Neural crest cell (in vitro differentiated cells): ENCODE results near the gene FGF23. TPM values are rescaled to one million over a fixed set of nuclear protein-coding genes. Genes with fewer than 3 reads are reported as not detected.

Experiments used
- DNase-seq: peaks from one replicate; pipeline ENCODE4 v3.0.0; 2021; ENCODE audit warnings: low read depth, mixed read lengths, low spot score
- H3K27ac Mint-ChIP-seq: one replicate; pipeline ENCODE4 v1.8.0; 2021; ENCODE audit warnings: mild to moderate bottlenecking, mixed read lengths; ENCODE audit not compliant: unreplicated experiment
- H3K27me3 Mint-ChIP-seq: 2 replicates; pipeline ENCODE4 v1.8.0; 2021; ENCODE audit warnings: low read depth, mild to moderate bottlenecking, mixed read lengths
- H3K36me3 Mint-ChIP-seq: 2 replicates; pipeline ENCODE4 v1.8.0; 2021; ENCODE audit warnings: low read depth, mild to moderate bottlenecking, mixed read lengths
- H3K4me1 Mint-ChIP-seq: 2 replicates; pipeline ENCODE4 v1.8.0; 2021; ENCODE audit warnings: mixed read lengths
- H3K4me3 Mint-ChIP-seq: one replicate; pipeline ENCODE4 v1.8.0; 2021; ENCODE audit warnings: mild to moderate bottlenecking, mixed read lengths
- H3K9me3 Mint-ChIP-seq: 2 replicates; pipeline ENCODE4 v1.8.0; 2021; ENCODE audit warnings: mixed read lengths
- CTCF ChIP-seq: fragments of 200-600 bp; sonication (generic); conservative IDR thresholded peaks from 2 replicates; pipeline ENCODE4 v1.5.0; 2021; ENCODE audit warnings: antibody characterized with exemption, mild to moderate bottlenecking
- total RNA-seq: library from RNA; stranded (reverse); gene quantifications from 2 replicates; pipeline ENCODE4 v1.2.1, GENCODE V29; 2021

The FGF23 gene
- total RNA-seq, 1 donor from 2014 or later = 0.16 TPM

DNA sequence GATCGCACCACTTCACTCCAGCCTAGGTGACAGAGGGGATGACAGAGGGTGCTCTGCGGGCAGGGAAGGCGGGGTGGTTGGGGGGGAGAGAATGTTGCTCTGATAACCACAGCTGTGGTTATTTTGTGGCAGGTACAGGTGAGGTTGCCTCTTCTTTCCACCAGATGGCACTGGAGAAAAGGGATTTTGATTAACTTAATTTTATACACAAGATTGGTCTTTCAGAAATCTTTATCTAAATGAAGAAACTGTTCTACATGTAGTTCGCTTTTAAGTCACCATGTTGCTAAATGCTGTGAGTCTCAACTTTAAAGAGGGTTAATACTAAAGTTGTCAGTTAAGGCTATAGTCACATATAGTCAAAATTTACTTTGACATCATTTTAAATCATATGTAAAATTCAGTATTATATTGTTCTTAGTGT lies 25.7 kb downstream of the FGF23 start:
- no peak for DNase-seq
- H3K27ac Mint-ChIP-seq = no peak overlapping the region

DNA sequence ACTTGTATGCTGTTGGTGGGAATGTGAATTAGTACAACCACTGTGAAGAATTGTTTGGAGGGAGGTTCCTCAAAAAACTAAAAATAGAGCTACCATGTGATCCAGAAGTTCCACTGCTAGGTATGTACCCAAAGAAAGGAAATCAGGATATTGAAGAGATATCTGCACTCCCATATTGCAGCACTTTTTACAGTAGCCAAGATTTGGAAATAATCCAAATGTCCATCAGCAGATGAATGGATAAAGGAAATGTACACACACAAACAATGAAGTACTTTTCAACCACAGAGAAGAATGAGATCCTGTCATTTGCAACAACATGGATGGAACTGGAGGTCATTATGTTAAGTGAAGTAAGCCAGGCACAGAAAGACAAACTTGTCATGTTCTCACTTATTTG lies 32.6 kb downstream of the FGF23 start:
- no peak for DNase-seq
- Mint-ChIP-seq H3K4me3 (no peak overlapping the region), H3K36me3 (peaks cover 52% of the 10 kb centered on the region), H3K27me3 (no peaks in the 10 kb centered on the region), H3K4me1 (no peaks in the 10 kb centered on the region), H3K9me3 (peaks cover 8% of the 10 kb centered on the region), H3K27ac (no peak overlapping the region)
- TF ChIP-seq CTCF = no peak

More for the DNA sequence above, 25.7 kb downstream of the FGF23 start:
- peaks cover 2% of the 10 kb centered on the region for H3K9me3 Mint-ChIP-seq
- peaks cover 11% of the 10 kb centered on the region for H3K36me3 Mint-ChIP-seq
- peak; percentile 75 for TF ChIP-seq CTCF
- H3K27me3 Mint-ChIP-seq = no peaks in the 10 kb centered on the region
- no peak overlapping the region for H3K4me3 Mint-ChIP-seq
- no peaks in the 10 kb centered on the region for H3K4me1 Mint-ChIP-seq

DNA sequence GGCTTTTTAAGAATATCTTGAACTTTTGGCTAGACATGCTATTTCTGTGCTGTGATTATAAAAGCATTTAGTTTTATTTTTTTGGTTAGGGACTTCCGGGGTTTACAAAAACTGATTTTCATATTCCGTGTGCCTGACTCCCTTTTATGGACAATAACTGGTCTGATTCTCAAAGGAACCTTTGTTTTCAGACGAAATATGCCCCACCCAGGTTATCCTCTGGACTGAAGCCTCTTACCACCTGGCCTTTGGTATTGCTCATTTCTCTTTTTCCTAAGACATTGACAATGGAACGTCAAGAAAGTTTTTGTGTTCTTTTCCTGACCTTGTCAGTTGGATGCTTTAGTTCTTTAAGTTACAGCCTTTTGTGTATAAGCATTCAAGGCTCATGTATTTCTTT lies 47.7 kb downstream of the FGF23 start:
- Mint-ChIP-seq H3K36me3 (peaks cover 28% of the 10 kb centered on the region), H3K4me3 (no peak overlapping the region), H3K27ac (no peak overlapping the region), H3K4me1 (peaks cover 23% of the 10 kb centered on the region), H3K9me3 (no peaks in the 10 kb centered on the region), H3K27me3 (no peaks in the 10 kb centered on the region)
- DNase-seq = no peak
- no peak for TF ChIP-seq CTCF

- Mint-ChIP-seq H3K27me3 (no peaks in the 10 kb centered on the region), H3K4me3 (no peak overlapping the region), H3K4me1 (peaks cover 23% of the 10 kb centered on the region), H3K9me3 (no peaks in the 10 kb centered on the region), H3K36me3 (peaks cover 24% of the 10 kb centered on the region), H3K27ac (no peak overlapping the region)
- no peak for TF ChIP-seq CTCF
- DNase-seq = no peak
Observed at GRCh38 chr12:4331221-4331620, 48.3 kb downstream of the FGF23 start.

- Mint-ChIP-seq H3K36me3 (peaks cover 13% of the 10 kb centered on the region), H3K27ac (no peak overlapping the region), H3K4me1 (peaks cover 23% of the 10 kb centered on the region), H3K9me3 (no peaks in the 10 kb centered on the region), H3K27me3 (no peaks in the 10 kb centered on the region), H3K4me3 (no peak overlapping the region)
- DNase-seq = no peak
- no peak for TF ChIP-seq CTCF
Observed at GRCh38 chr12:4330203-4330602, 49.3 kb downstream of the FGF23 start.

DNA sequence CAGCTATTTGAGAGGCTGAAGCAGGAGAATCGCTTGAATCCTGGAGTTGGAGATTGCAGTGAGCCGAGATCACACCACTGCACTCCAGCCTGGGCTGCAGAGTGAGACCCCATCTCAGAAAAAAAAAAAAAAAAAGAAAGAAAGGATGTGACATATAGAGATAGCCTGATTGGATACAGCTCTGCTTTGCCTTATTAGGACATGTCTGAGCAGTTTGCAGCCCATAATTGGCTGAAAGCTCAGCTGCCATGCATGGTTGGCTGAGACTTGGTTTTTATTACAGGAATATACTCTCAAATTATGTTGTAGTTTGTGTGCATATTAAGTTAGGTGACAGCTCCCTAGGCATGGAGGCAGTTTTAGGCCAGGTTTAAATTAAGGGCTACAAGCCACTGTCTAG lies 52.2 kb downstream of the FGF23 start:
- H3K9me3 Mint-ChIP-seq = no peaks in the 10 kb centered on the region
- no peaks in the 10 kb centered on the region for H3K27me3 Mint-ChIP-seq
- peak overlapping the region; percentile 12 for H3K27ac Mint-ChIP-seq
- DNase-seq = no peak
- no peak for TF ChIP-seq CTCF
- peaks cover 3% of the 10 kb centered on the region for H3K36me3 Mint-ChIP-seq
- peaks cover 39% of the 10 kb centered on the region for H3K4me1 Mint-ChIP-seq
- H3K4me3 Mint-ChIP-seq = no peak overlapping the region
